ENCODE data around the gene TGFB3.

DNA sequence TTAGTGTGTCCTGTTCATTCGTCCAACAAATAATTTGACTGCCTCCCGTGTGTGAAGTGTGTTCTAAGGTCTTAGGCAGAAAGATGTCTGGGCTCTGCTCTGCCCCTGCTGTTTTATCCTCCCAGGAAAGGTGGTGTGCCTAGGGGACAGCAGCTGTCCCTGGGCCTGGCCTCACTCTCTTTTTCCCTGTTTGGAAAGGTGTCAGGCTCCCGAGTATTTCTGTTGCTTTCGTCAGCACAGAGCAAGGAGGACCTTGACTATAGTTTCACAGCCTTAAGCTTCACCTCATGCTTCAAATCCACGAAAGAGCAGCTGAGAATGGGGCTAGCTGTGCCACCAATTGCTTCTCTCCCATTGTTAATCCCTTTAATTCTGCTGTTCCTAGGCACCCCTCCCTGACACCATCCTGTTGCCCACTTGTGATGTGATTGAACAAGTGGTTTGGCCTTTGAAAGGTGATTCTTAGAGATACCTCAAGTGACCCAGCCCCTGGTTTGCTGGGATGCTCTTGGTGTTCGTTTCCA, 54.2 kb downstream of the TGFB3 start:
- no peak for TF ChIP-seq POLR2A (IDR thresholded peaks at IDR 0.05)
- TF ChIP-seq, protein P1, sequence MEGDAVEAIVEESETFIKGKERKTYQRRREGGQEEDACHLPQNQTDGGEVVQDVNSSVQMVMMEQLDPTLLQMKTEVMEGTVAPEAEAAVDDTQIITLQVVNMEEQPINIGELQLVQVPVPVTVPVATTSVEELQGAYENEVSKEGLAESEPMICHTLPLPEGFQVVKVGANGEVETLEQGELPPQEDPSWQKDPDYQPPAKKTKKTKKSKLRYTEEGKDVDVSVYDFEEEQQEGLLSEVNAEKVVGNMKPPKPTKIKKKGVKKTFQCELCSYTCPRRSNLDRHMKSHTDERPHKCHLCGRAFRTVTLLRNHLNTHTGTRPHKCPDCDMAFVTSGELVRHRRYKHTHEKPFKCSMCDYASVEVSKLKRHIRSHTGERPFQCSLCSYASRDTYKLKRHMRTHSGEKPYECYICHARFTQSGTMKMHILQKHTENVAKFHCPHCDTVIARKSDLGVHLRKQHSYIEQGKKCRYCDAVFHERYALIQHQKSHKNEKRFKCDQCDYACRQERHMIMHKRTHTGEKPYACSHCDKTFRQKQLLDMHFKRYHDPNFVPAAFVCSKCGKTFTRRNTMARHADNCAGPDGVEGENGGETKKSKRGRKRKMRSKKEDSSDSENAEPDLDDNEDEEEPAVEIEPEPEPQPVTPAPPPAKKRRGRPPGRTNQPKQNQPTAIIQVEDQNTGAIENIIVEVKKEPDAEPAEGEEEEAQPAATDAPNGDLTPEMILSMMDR (IDR thresholded peaks at IDR 0.05 in 8 of 11, conservative IDR thresholded peaks at IDR 0.05 in 3 of 11) = no peak
